ENCODE measurements around the gene GALNT9.

The GALNT9 gene

GRCh38 chr12:132345561-132346200, 16.3 kb upstream of the GALNT9 start:
- FAIRE-seq, result no peak

GRCh38 chr12:132345126-132345525, 15.7 kb upstream of the GALNT9 start:
- FAIRE-seq (no peak), DNase-seq (ENCODE audit: extremely low spot score, insufficient read length, low read depth) (no peak)

More at GRCh38 chr12:132345561-132346200, 16.3 kb upstream of the GALNT9 start:
- no peak for DNase-seq (ENCODE audit: extremely low spot score, insufficient read length, low read depth)

- DNase-seq (ENCODE audit: extremely low spot score, insufficient read length, low read depth), result no peak
- FAIRE-seq, result no peak
Observed at GRCh38 chr12:132344601-132345000, 15.2 kb upstream of the GALNT9 start.

GRCh38 chr12:132344181-132344580, 14.8 kb upstream of the GALNT9 start:
- no peak for DNase-seq (ENCODE audit: extremely low spot score, insufficient read length, low read depth)
- no peak for FAIRE-seq

- DNase-seq (ENCODE audit: extremely low spot score, insufficient read length, low read depth), result no peak
- no peak for FAIRE-seq
Observed at GRCh38 chr12:132343294-132344004, 14.1 kb upstream of the GALNT9 start.

GRCh38 chr12:132342251-132343227, 13.2 kb upstream of the GALNT9 start:
- FAIRE-seq, result no peak
- no peak for DNase-seq (ENCODE audit: extremely low spot score, insufficient read length, low read depth)

GRCh38 chr12:132341318-132342050, 12.1 kb upstream of the GALNT9 start:
- FAIRE-seq, result no peak

GRCh38 chr12:132340266-132341035, 11.1 kb upstream of the GALNT9 start:
- FAIRE-seq, result no peak
- DNase-seq (ENCODE audit: extremely low spot score, insufficient read length, low read depth), result no peak

More at GRCh38 chr12:132341318-132342050, 12.1 kb upstream of the GALNT9 start:
- DNase-seq (ENCODE audit: extremely low spot score, insufficient read length, low read depth), result no peak

- no peak for FAIRE-seq
- no peak for DNase-seq (ENCODE audit: extremely low spot score, insufficient read length, low read depth)
Observed at GRCh38 chr12:132339856-132340255, 10.5 kb upstream of the GALNT9 start.

GRCh38 chr12:132338781-132339180, 9.4 kb upstream of the GALNT9 start:
- no peak for DNase-seq (ENCODE audit: extremely low spot score, insufficient read length, low read depth)
- FAIRE-seq, result no peak

- no peak for FAIRE-seq
Observed at GRCh38 chr12:132338311-132338710, 8.9 kb upstream of the GALNT9 start.

GRCh38 chr12:132337557-132337956, 8.2 kb upstream of the GALNT9 start:
- no peak for FAIRE-seq

More at GRCh38 chr12:132338311-132338710, 8.9 kb upstream of the GALNT9 start:
- no peak for DNase-seq (ENCODE audit: extremely low spot score, insufficient read length, low read depth)

GRCh38 chr12:132336451-132337413, 7.3 kb upstream of the GALNT9 start:
- FAIRE-seq, result no peak

More at GRCh38 chr12:132337557-132337956, 8.2 kb upstream of the GALNT9 start:
- DNase-seq (ENCODE audit: extremely low spot score, insufficient read length, low read depth), result no peak

GRCh38 chr12:132335179-132335756, 5.9 kb upstream of the GALNT9 start:
- FAIRE-seq, result no peak
- no peak for DNase-seq (ENCODE audit: extremely low spot score, insufficient read length, low read depth)

More at GRCh38 chr12:132336451-132337413, 7.3 kb upstream of the GALNT9 start:
- no peak for DNase-seq (ENCODE audit: extremely low spot score, insufficient read length, low read depth)

GRCh38 chr12:132333766-132334165, 4.4 kb upstream of the GALNT9 start:
- no peak for FAIRE-seq
- no peak for DNase-seq (ENCODE audit: extremely low spot score, insufficient read length, low read depth)

GRCh38 chr12:132333273-132333672, 3.9 kb upstream of the GALNT9 start:
- FAIRE-seq (no peak), DNase-seq (ENCODE audit: extremely low spot score, insufficient read length, low read depth) (no peak)

GRCh38 chr12:132330549-132330881, 1.1 kb upstream of the GALNT9 start:
- no peak for DNase-seq (ENCODE audit: extremely low spot score, insufficient read length, low read depth)
- FAIRE-seq, result no peak
